ENCODE measurements around the gene TSTD1. TPM values are rescaled to one million over a fixed set of nuclear protein-coding genes. Genes with fewer than 3 reads are reported as not detected.

Gene TSTD1
- total and polyA plus RNA-seq, 10 of the 15 experiments (the other 5 are each of a cell fraction or from before 2014, with no cell fraction given): 33.3 to 145 (median 89.4) TPM

- DNase-seq (ENCODE audit: low read depth, low spot score): no peak
- peaks cover 0 to 5% of the 10 kb centered on the region in 2 experiments; a peak in 2 of 4 replicates for H3K36me3 ChIP-seq (ENCODE audit: control insufficient read depth in 2 of 2, insufficient read depth in 2 of 2, low read length in 1 of 2)
- no peaks in the 10 kb centered on the region for H3K9me3 ChIP-seq (replicated peaks; ENCODE audit: control insufficient read depth, insufficient read depth, low read length)
- no peak overlapping the region for H3K4me3 ChIP-seq
- H3K27ac ChIP-seq (ENCODE audit: control insufficient read depth, insufficient read depth): no peak overlapping the region
- intact Hi-C loops (cut with micrococcal nuclease; ENCODE audit: unreplicated experiment): no loop called here
- CTCF ChIA-PET: interaction anchor here (1.0 to 4.6 kb wide), 2 partner anchors 9 to 160 kb away, joined by 3 to 22 read pairs; partner anchors contain the start of gene PPOX
- no peaks in the 10 kb centered on the region for H3K27me3 ChIP-seq (replicated peaks in 1 of 2; ENCODE audit: control insufficient read depth in 2 of 2, insufficient read depth in 2 of 2, low read length in 1 of 2)
- POLR2A ChIA-PET: interaction anchor here (0.7 to 1.6 kb wide), 3 partner anchors 9 to 62 kb away, joined by 3 to 6 read pairs (median 4); no protein-coding TSS in a partner anchor
- no peak overlapping the region for H3K4me2 ChIP-seq (ENCODE audit: control insufficient read depth, insufficient read depth)
- peaks cover 25% of the 10 kb centered on the region for H3K79me2 ChIP-seq (ENCODE audit: control insufficient read depth, insufficient read depth, low read length)
- RAD21 ChIA-PET (ENCODE audit: unreplicated experiment): interaction anchor here (2.6 kb wide), 1 partner anchor 10 kb away, joined by 7 read pairs; no protein-coding TSS in a partner anchor
- no peak for ATAC-seq
- no peaks in the 10 kb centered on the region for H4K20me1 ChIP-seq (ENCODE audit: control insufficient read depth, insufficient read depth)
- SMC1A ChIA-PET (ENCODE audit: uncharacterized antibody, unreplicated experiment): interaction anchor here (0.7 to 1.6 kb wide), 2 partner anchors 9 to 11 kb away, joined by 3 to 6 read pairs; no protein-coding TSS in a partner anchor
- no peaks in the 10 kb centered on the region; the same call in 1 of the 2 replicates for H3K4me1 ChIP-seq (ENCODE audit: control insufficient read depth, insufficient read depth, low read length)
- 95% methylated on average over 8 of the region's 8 CpGs for WGBS (ENCODE audit: insufficient coverage, insufficient replicate concordance, low lambda C conversion rate, missing lambda C conversion rate)
- no peak for FAIRE-seq
- no peak overlapping the region for H3K9ac ChIP-seq (ENCODE audit: control insufficient read depth, insufficient read depth, low read length)
- H2AFZ ChIP-seq (ENCODE audit: control insufficient read depth, low read depth, low read length): no peak overlapping the region
- no TSS peak for BruUV-seq (replicated peaks)
- TF ChIP-seq EP300 (IDR thresholded peaks at IDR 0.05; ENCODE audit: borderline replicate concordance in 1 of 2, control insufficient read depth in 1 of 2, low read depth in 2 of 2, low read length in 2 of 2) (no peak), PML (IDR thresholded peaks at IDR 0.05; ENCODE audit: low read length) (no peak), RCOR1 (conservative IDR thresholded peaks at IDR 0.05; ENCODE audit: low read depth, low read length) (no peak), SRF (IDR thresholded peaks at IDR 0.05; ENCODE audit: low read depth in 2 of 2, low read length in 2 of 2) (no peak), ATF3 (IDR thresholded peaks at IDR 0.05; ENCODE audit: borderline replicate concordance, extremely low read depth, low read depth, low read length) (no peak)
- in situ Hi-C loops (cut with MboI): no loop called here
These were observed 32.2 kb downstream of the TSTD1 start for GRCh38 chr1:161006563-161006962.

- no peaks in the 10 kb centered on the region for H4K20me1 ChIP-seq (ENCODE audit: control insufficient read depth, insufficient read depth)
- intact Hi-C loops (cut with micrococcal nuclease; ENCODE audit: unreplicated experiment) (no loop called here), in situ Hi-C loops (cut with MboI) (no loop called here)
- H3K9ac ChIP-seq (ENCODE audit: control insufficient read depth, insufficient read depth, low read length): no peak overlapping the region
- DNase-seq (ENCODE audit: low read depth, low spot score): no peak
- H3K27me3 ChIP-seq (replicated peaks in 1 of 2; ENCODE audit: control insufficient read depth in 2 of 2, insufficient read depth in 2 of 2, low read length in 1 of 2): no peaks in the 10 kb centered on the region
- peaks cover 6% of the 10 kb centered on the region for H3K79me2 ChIP-seq (ENCODE audit: control insufficient read depth, insufficient read depth, low read length)
- WGBS (ENCODE audit: insufficient coverage, insufficient replicate concordance, low lambda C conversion rate, missing lambda C conversion rate): 93% methylated on average over 5 of the region's 5 CpGs
- no peak for FAIRE-seq
- RAD21 ChIA-PET (ENCODE audit: unreplicated experiment): interaction anchor here (1.5 kb wide), 1 partner anchor 31 kb away, joined by 3 read pairs; no protein-coding TSS in a partner anchor
- H3K36me3 ChIP-seq (ENCODE audit: control insufficient read depth in 2 of 2, insufficient read depth in 2 of 2, low read length in 1 of 2): peaks cover 5 to 19% of the 10 kb centered on the region in 2 experiments; a peak in 3 of 4 replicates
- no peak overlapping the region for H2AFZ ChIP-seq (ENCODE audit: control insufficient read depth, low read depth, low read length)
- SMC1A ChIA-PET (ENCODE audit: uncharacterized antibody, unreplicated experiment): interaction anchor here (1.4 to 1.5 kb wide), 2 partner anchors 11 to 136 kb away, joined by 3 to 4 read pairs; no protein-coding TSS in a partner anchor
- POLR2A ChIA-PET: no interaction called here
- ATAC-seq: no peak
- no peaks in the 10 kb centered on the region for H3K9me3 ChIP-seq (replicated peaks; ENCODE audit: control insufficient read depth, insufficient read depth, low read length)
- H3K4me3 ChIP-seq: no peak overlapping the region
- peaks cover 3% of the 10 kb centered on the region; the same call in 1 of the 2 replicates for H3K4me1 ChIP-seq (ENCODE audit: control insufficient read depth, insufficient read depth, low read length)
- H3K27ac ChIP-seq (ENCODE audit: control insufficient read depth, insufficient read depth): no peak overlapping the region
- CTCF ChIA-PET: interaction anchor here (0.6 to 2.6 kb wide), 3 partner anchors 12 to 95 kb away, joined by 3 to 13 read pairs (median 3); no protein-coding TSS in a partner anchor
- H3K4me2 ChIP-seq (ENCODE audit: control insufficient read depth, insufficient read depth): no peak overlapping the region
- BruUV-seq (replicated peaks): no TSS peak
- TF ChIP-seq ASH2L (IDR thresholded peaks at IDR 0.05; ENCODE audit: borderline replicate concordance, low read depth) (no peak), MLLT1 (IDR thresholded peaks at IDR 0.05) (no peak), E2F8 (IDR thresholded peaks at IDR 0.05; ENCODE audit: low read depth, partially characterized antibody) (no peak)
These were observed 37.2 kb downstream of the TSTD1 start for GRCh38 chr1:161001525-161001924.
